Ovary (tissue), 3 donors: ENCODE data around the gene MAPK10.

ENCODE experiments used
- CTCF ChIP-seq, 3 donors: fragments of 450-650 bp in 2 of 3; fragments of 200-600 bp in 1 of 3; IDR thresholded peaks; one replicate each; pipeline versions ENCODE4 v1.5.1 to v1.8.0; 2016 to 2022; ENCODE audit warnings: antibody characterized with exemption in 3 of 3, mild to moderate bottlenecking in 1 of 3
- EP300 ChIP-seq: sonication (generic); formaldehyde crosslinking; IDR thresholded peaks from one replicate; pipeline ENCODE4 v1.6.1; 2017; ENCODE audit warnings: antibody characterized with exemption
- POLR2A ChIP-seq: fragments of 450-650 bp; IDR thresholded peaks from one replicate; pipeline ENCODE4 v1.6.1; 2017; ENCODE audit warnings: antibody characterized with exemption, mild to moderate bottlenecking, moderate library complexity
- donor health status: DM: no; HTN: no; CAD: no.

GRCh38 chr4:85966373-85966772, 393.5 kb downstream of the MAPK10 start:
- TF ChIP-seq POLR2A (no peak), CTCF (IDR thresholded peaks at IDR 0.05) (no peak), EP300 (no peak)
